GM10266 (cell line): ENCODE measurements around the gene PREX1.
"Not testable (repeated sequence)": the region's sequence is repeated elsewhere in the genome, so short reads cannot be mapped to it uniquely, and the experiment has no call there.

Source experiments
- DNase-seq: peaks from one replicate; pipeline ENCODE4 v3.0.0; 2012; ENCODE audit errors: extremely low spot score
- CTCF ChIP-seq: IDR thresholded peaks from 2 replicates; pipeline ENCODE4 v1.5.1; 2012; ENCODE audit warnings: mild to moderate bottlenecking, low read depth; ENCODE audit not compliant: control insufficient read depth, insufficient read depth; ENCODE audit errors: missing control alignments

PREX1 gene

GRCh38 chr20:48846516-48847492 lies 19.0 kb upstream of the PREX1 start:
- DNase-seq, result peak; percentile 86
- TF ChIP-seq CTCF, result no peak

- TF ChIP-seq CTCF, result no peak
- no peak for DNase-seq
Measured at GRCh38 chr20:48845721-48846306, 18.0 kb upstream of the PREX1 start.

- DNase-seq, result no peak
- no peak for TF ChIP-seq CTCF
Measured at GRCh38 chr20:48844996-48845395, 17.2 kb upstream of the PREX1 start.

GRCh38 chr20:48843896-48844295 lies 16.1 kb upstream of the PREX1 start:
- DNase-seq, result not testable (repeated sequence)

GRCh38 chr20:48843057-48843806 lies 15.4 kb upstream of the PREX1 start:
- TF ChIP-seq CTCF, result no peak
- no peak for DNase-seq

GRCh38 chr20:48841875-48842529 lies 14.2 kb upstream of the PREX1 start:
- TF ChIP-seq CTCF, result no peak
- DNase-seq, result no peak

GRCh38 chr20:48841196-48841874 lies 13.5 kb upstream of the PREX1 start:
- no peak for TF ChIP-seq CTCF
- DNase-seq, result no peak
